H1 (cell line): ENCODE data around the gene SELENOF. TPM values are rescaled to one million over a fixed set of nuclear protein-coding genes. Genes with fewer than 3 reads are reported as not detected.

ENCODE experiments used
- CTCF ChIA-PET: fragments of 300-600 bp; sonication (Branson Sonifier 250); formaldehyde crosslinking; loops from one replicate; lab custom pipeline; 2021; ENCODE audit not compliant: partially characterized antibody; lab: Charles Lee
- POLR2A ChIA-PET: fragments of 300-600 bp; sonication (Branson Sonifier 250); formaldehyde crosslinking; loops from one replicate; lab custom pipeline; 2021; ENCODE audit warnings: inconsistent platforms; ENCODE audit not compliant: partially characterized antibody; lab: Charles Lee
- DNase-seq, 2 experiments: peaks; one replicate each; pipeline versions ENCODE4 v3.0.0 to v3.0.0-alpha.2; 2010 to 2022; ENCODE audit warnings: low spot score in 2 of 2, low read depth in 1 of 2, mixed read lengths in 1 of 2
- FAIRE-seq: peaks from 2 replicates; lab custom pipeline; 2011; peaks lifted over from hg19 to GRCh38; lab: Jason Lieb, UNC
- H2AFZ ChIP-seq: 2 replicates; pipeline ENCODE4 v1.8.1; 2012; ENCODE audit warnings: low read length, inconsistent platforms
- H2AK5ac ChIP-seq: 2 replicates; pipeline ENCODE4 v1.6.1; 2013; ENCODE audit warnings: low read depth, low read length
- H2BK120ac ChIP-seq: replicated peaks from 2 replicates; pipeline ENCODE3; 2013; ENCODE audit warnings: low read depth, low read length, inconsistent platforms
- H2BK12ac ChIP-seq: 2 replicates; pipeline ENCODE4 v1.6.1; 2013; ENCODE audit warnings: low read depth, low read length
- H2BK15ac ChIP-seq: 2 replicates; pipeline ENCODE4 v1.6.1; 2013; ENCODE audit warnings: low read length
- H2BK20ac ChIP-seq: 2 replicates; pipeline ENCODE4 v1.6.1; 2013; ENCODE audit warnings: low read length
- H2BK5ac ChIP-seq: 2 replicates; pipeline ENCODE4 v1.6.1; 2013; ENCODE audit warnings: low read depth, low read length
- H3K14ac ChIP-seq: 2 replicates; pipeline ENCODE4 v1.6.1; 2013; ENCODE audit warnings: inconsistent platforms; ENCODE audit not compliant: insufficient read length
- H3K18ac ChIP-seq: 2 replicates; pipeline ENCODE4 v1.6.1; 2013; ENCODE audit warnings: low read length; ENCODE audit errors: extremely low read depth
- H3K23ac ChIP-seq: 2 replicates; pipeline ENCODE4 v1.6.1; 2013; ENCODE audit warnings: inconsistent platforms; ENCODE audit not compliant: insufficient read length
- H3K23me2 ChIP-seq: 2 replicates; pipeline ENCODE4 v1.6.1; 2013; ENCODE audit warnings: low read depth, low read length
- H3K27ac ChIP-seq: 2 replicates; pipeline ENCODE4 v1.6.1; 2011; ENCODE audit warnings: low read depth, low read length, inconsistent platforms
- H3K27me3 ChIP-seq, 4 experiments: replicated peaks in 1 of 4; 1 replicate in 1 of 4; 2 replicates in 3 of 4; pipeline versions ENCODE4 v1.6.1 to v1.8.1; 2011 to 2013; ENCODE audit warnings: low read length in 3 of 4, mild to moderate bottlenecking in 3 of 4, inconsistent platforms in 2 of 4, mixed read lengths in 2 of 4, moderate library complexity in 1 of 4; ENCODE audit not compliant: control insufficient read depth in 3 of 4, insufficient read depth in 3 of 4; ENCODE audit errors: extremely low read depth in 1 of 4
- H3K36me3 ChIP-seq, 4 experiments: 2 replicates each; pipeline versions ENCODE4 v1.6.1 to v1.8.1; 2011 to 2013; ENCODE audit warnings: mild to moderate bottlenecking in 4 of 4, low read length in 3 of 4, moderate library complexity in 2 of 4, control low read depth in 1 of 4, inconsistent platforms in 1 of 4; ENCODE audit not compliant: insufficient read depth in 4 of 4, control insufficient read depth in 2 of 4
- H3K4ac ChIP-seq: replicated peaks from 2 replicates; pipeline ENCODE3; 2013; ENCODE audit warnings: low read length, low read depth, mixed read lengths, inconsistent platforms; ENCODE audit not compliant: insufficient read length
- H3K4me1 ChIP-seq, 4 experiments: replicated peaks in 1 of 4; 1 replicate in 1 of 4; 2 replicates in 3 of 4; pipeline versions ENCODE4 v1.6.1 to v1.8.1; 2011 to 2013; ENCODE audit warnings: low read length in 3 of 4, inconsistent platforms in 2 of 4, mixed read lengths in 1 of 4; ENCODE audit not compliant: insufficient read depth in 4 of 4, control insufficient read depth in 3 of 4
- H3K4me2 ChIP-seq, 2 experiments: 2 replicates each; pipeline versions ENCODE4 v1.6.1 to v1.8.1; 2011 to 2013; ENCODE audit warnings: low read depth in 2 of 2, low read length in 2 of 2, control low read depth in 1 of 2, inconsistent platforms in 1 of 2, mild to moderate bottlenecking in 1 of 2; ENCODE audit not compliant: insufficient read depth in 1 of 2
- H3K4me3 ChIP-seq, 4 experiments: fragments of 200-600, 300-600 bp in 1 of 4; sonication (generic), shearing (Covaris generic), sonication (Bioruptor Twin) in 1 of 4; 2 replicates each; pipeline versions ENCODE4 v1.5.1 to v1.8.1; 2011 to 2016; ENCODE audit warnings: low read length in 4 of 4, low read depth in 3 of 4, control low read depth in 2 of 4, inconsistent platforms in 2 of 4, mild to moderate bottlenecking in 2 of 4, mixed read lengths in 1 of 4, moderate library complexity in 1 of 4; ENCODE audit not compliant: insufficient read depth in 2 of 4; ENCODE audit errors: extremely low read depth in 1 of 4
- H3K56ac ChIP-seq: replicated peaks from 2 replicates; pipeline ENCODE3; 2013; ENCODE audit warnings: low read depth, mild to moderate bottlenecking, mixed read lengths, low read length, inconsistent platforms; ENCODE audit not compliant: insufficient read length
- H3K79me1 ChIP-seq: 2 replicates; pipeline ENCODE4 v1.6.1; 2013; ENCODE audit warnings: low read depth, low read length, control low read depth
- H3K79me2 ChIP-seq, 2 experiments: 2 replicates each; pipeline versions ENCODE4 v1.6.1 to v1.8.1; 2012 to 2013; ENCODE audit warnings: low read length in 2 of 2, mild to moderate bottlenecking in 2 of 2, inconsistent platforms in 1 of 2; ENCODE audit not compliant: insufficient read depth in 2 of 2, control insufficient read depth in 1 of 2
- H3K9ac ChIP-seq, 4 experiments: replicated peaks in 1 of 4; 1 replicate in 1 of 4; 2 replicates in 3 of 4; pipeline versions ENCODE4 v1.6.1 to v1.8.1; 2011 to 2013; ENCODE audit warnings: low read depth in 3 of 4, low read length in 3 of 4, control low read depth in 2 of 4, mild to moderate bottlenecking in 2 of 4, moderate library complexity in 2 of 4, inconsistent platforms in 1 of 4; ENCODE audit errors: extremely low read depth in 1 of 4
- H3K9me3 ChIP-seq, 2 experiments: 2 replicates each; pipeline versions ENCODE4 v1.6.1 to v1.8.1; 2012 to 2013; ENCODE audit warnings: mild to moderate bottlenecking in 2 of 2, moderate library complexity in 2 of 2, control low read depth in 1 of 2, inconsistent platforms in 1 of 2, low read depth in 1 of 2, low read length in 1 of 2, mixed read lengths in 1 of 2; ENCODE audit not compliant: insufficient read depth in 2 of 2
- H4K20me1 ChIP-seq, 2 experiments: replicated peaks in 1 of 2; 2 replicates each; pipeline versions ENCODE3 to v1.8.1; 2011 to 2013; ENCODE audit warnings: inconsistent platforms in 2 of 2, low read length in 2 of 2, mild to moderate bottlenecking in 1 of 2; ENCODE audit not compliant: insufficient read depth in 2 of 2, control insufficient read depth in 1 of 2
- H4K5ac ChIP-seq: 2 replicates; pipeline ENCODE4 v1.6.1; 2013; ENCODE audit warnings: low read length, low read depth, mixed read lengths, inconsistent platforms; ENCODE audit not compliant: insufficient read length
- H4K8ac ChIP-seq: 2 replicates; pipeline ENCODE4 v1.8.0; 2013; ENCODE audit warnings: mild to moderate bottlenecking, moderate library complexity, low read length, inconsistent platforms; ENCODE audit not compliant: insufficient read depth; ENCODE audit errors: extremely low read depth
- H4K91ac ChIP-seq: replicated peaks from 2 replicates; pipeline ENCODE3; 2013; ENCODE audit warnings: low read length, mixed read lengths, inconsistent platforms; ENCODE audit not compliant: insufficient read length
- WGBS, 2 experiments: shearing (Covaris generic) in 1 of 2; methylation state at CpG; one replicate each; pipeline versions ENCODE4 v1.1.6 to v1.1.7; 2013 to 2015; ENCODE audit warnings: low lambda C conversion rate in 2 of 2, mixed read lengths in 2 of 2, inconsistent platforms in 1 of 2, low coverage in 1 of 2, missing lambda C conversion rate in 1 of 2; ENCODE audit not compliant: insufficient replicate concordance in 2 of 2, insufficient coverage in 1 of 2, insufficient read length in 1 of 2; ENCODE audit errors: extremely low coverage in 1 of 2, missing lambda C conversion rate in 1 of 2; 5-methylcytosine and 5-hydroxymethylcytosine counted together
- polyA plus RNA-seq, 7 experiments: library from polyadenylated mRNA; depleted of rRNA in 3 of 7; stranded (reverse) in 5 of 7; unstranded in 2 of 7; fragments of >200 nt in 5 of 7; fragments of 200-250 nt in 2 of 7; gene quantifications; 1 replicate in 5 of 7; 2 replicates in 1 of 7; 4 replicates in 1 of 7; pipeline versions ENCODE4 v1.2.1 to v1.2.3, GENCODE V29; 2011 to 2013; ENCODE audit warnings: missing spikeins in 2 of 7, mixed read lengths in 2 of 7
- total RNA-seq: library from RNA; stranded (reverse); fragmentation: NEBNext Ultra II Directional; extraction: Animal tissue kit (Norgen Biotek cat#: 25700); gene quantifications from 2 replicates; pipeline ENCODE4 v1.2.1, GENCODE V29; 2021

SELENOF gene
- total and polyA plus RNA-seq, 2 of the 8 experiments (the other 6 are each of a cell fraction or from before 2014, with no cell fraction given) = 70.7 to 163 TPM

GRCh38 chr1:86916752-86917151 is 2.8 kb upstream of the SELENOF start:
- POLR2A ChIA-PET = interaction anchor here (1.8 to 5.1 kb wide), 2 partner anchors 9 to 18 kb away, joined by 11 to 49 read pairs; no protein-coding TSS in a partner anchor
- no peak overlapping the region for H3K23ac ChIP-seq
- DNase-seq = no peak
- H3K18ac ChIP-seq = no peak overlapping the region
- H3K4me2 ChIP-seq = peak overlapping the region; percentile 72 to 79; a peak in 3 of 4 replicates
- H2BK120ac ChIP-seq = no peak overlapping the region
- no peaks in the 10 kb centered on the region for H3K23me2 ChIP-seq
- no peak overlapping the region for H2BK15ac ChIP-seq
- no peak overlapping the region for H3K27ac ChIP-seq
- CTCF ChIA-PET = no interaction called here
- no peak overlapping the region for H3K56ac ChIP-seq
- no peaks in the 10 kb centered on the region for H3K79me1 ChIP-seq
- no peak overlapping the region for H2BK5ac ChIP-seq
- no peak for FAIRE-seq
- H3K9ac ChIP-seq = no peak overlapping the region
- no peak overlapping the region for H2BK12ac ChIP-seq
- WGBS, 2 experiments = 84% methylated on average over 1 of the region's 1 CpG; no CpG with 5 or more reads in 1 of the 2 experiments
- H4K8ac ChIP-seq = no peak overlapping the region
- H3K27me3 ChIP-seq = no peaks in the 10 kb centered on the region
- peaks cover 35 to 90% of the 10 kb centered on the region in 2 experiments for H3K79me2 ChIP-seq
- no peak overlapping the region for H2AFZ ChIP-seq
- no peak overlapping the region for H3K14ac ChIP-seq
- peaks cover 0 to 5% of the 10 kb centered on the region in 2 experiments for H4K20me1 ChIP-seq
- H4K5ac ChIP-seq = no peak overlapping the region
- H3K36me3 ChIP-seq = no peaks in the 10 kb centered on the region; a peak in 1 of 8 replicates
- H4K91ac ChIP-seq = no peak overlapping the region
- no peak overlapping the region for H3K4ac ChIP-seq
- peaks cover 0 to 3% (median 2%) of the 10 kb centered on the region in 4 experiments; a peak in 3 of 7 replicates for H3K4me1 ChIP-seq
- H3K4me3 ChIP-seq = peak overlapping the region in 1 of 4 experiments; percentile 99; a peak in 3 of 8 replicates
- H2AK5ac ChIP-seq = no peak overlapping the region
- H2BK20ac ChIP-seq = no peak overlapping the region
- peaks cover 2 to 4% of the 10 kb centered on the region in 2 experiments; a peak in 1 of 4 replicates for H3K9me3 ChIP-seq
